GM12874 (cell line): ENCODE measurements around the gene GPC5.

Source experiments
- CTCF ChIP-seq: IDR thresholded peaks from 2 replicates; pipeline ENCODE4 v1.5.1; 2011; ENCODE audit warnings: low read depth, mild to moderate bottlenecking, control low read depth, low read length, moderate library complexity; ENCODE audit not compliant: insufficient read depth

The GPC5 gene

GRCh38 chr13:91988331-91988730, 589.9 kb downstream of the GPC5 start:
- TF ChIP-seq CTCF = no peak

GRCh38 chr13:92012787-92013186, 614.4 kb downstream of the GPC5 start:
- TF ChIP-seq CTCF = no peak

- TF ChIP-seq CTCF = no peak
These were observed 619.3 kb downstream of the GPC5 start for GRCh38 chr13:92017737-92018136.

- no peak for TF ChIP-seq CTCF
These were observed 630.3 kb downstream of the GPC5 start for GRCh38 chr13:92028695-92029094.

GRCh38 chr13:92029641-92030040, 631.2 kb downstream of the GPC5 start:
- TF ChIP-seq CTCF = no peak

- TF ChIP-seq CTCF = no peak
These were observed 640.5 kb downstream of the GPC5 start for GRCh38 chr13:92038905-92039304.

- no peak for TF ChIP-seq CTCF
These were observed 644.1 kb downstream of the GPC5 start for GRCh38 chr13:92042522-92042921.

GRCh38 chr13:92044351-92044750, 645.9 kb downstream of the GPC5 start:
- TF ChIP-seq CTCF = no peak
